DMS114 treated with DMSO at 0.1 percent for 48 hours (cell line): ENCODE results near the gene P3H1.
"Not testable (repeated sequence)": the region's sequence is repeated elsewhere in the genome, so short reads cannot be mapped to it uniquely, and the experiment has no call there.

Experiments used
- DNase-seq: peaks from one replicate; lab custom pipeline; 2025; ENCODE audit not compliant: unreplicated experiment; lab: John Stamatoyannopoulos, UW

The P3H1 gene

GRCh38 chr1:42733415-42734200 lies 33.2 kb downstream of the P3H1 start:
- no peak for DNase-seq

- DNase-seq: no peak
Measured at GRCh38 chr1:42732126-42732680, 34.6 kb downstream of the P3H1 start.

GRCh38 chr1:42731585-42731984 lies 35.2 kb downstream of the P3H1 start:
- no peak for DNase-seq

GRCh38 chr1:42730988-42731387 lies 35.8 kb downstream of the P3H1 start:
- DNase-seq: no peak

- DNase-seq: no peak
Measured at GRCh38 chr1:42730002-42730401, 36.8 kb downstream of the P3H1 start.

- not testable (repeated sequence) for DNase-seq
Measured at GRCh38 chr1:42725820-42726219, 41.0 kb downstream of the P3H1 start.

GRCh38 chr1:42723511-42723910 lies 43.3 kb downstream of the P3H1 start:
- DNase-seq: no peak

- DNase-seq: not testable (repeated sequence)
Measured at GRCh38 chr1:42722403-42722802, 44.4 kb downstream of the P3H1 start.

- DNase-seq: no peak
Measured at GRCh38 chr1:42721926-42722325, 44.9 kb downstream of the P3H1 start.

GRCh38 chr1:42720868-42721267 lies 46.0 kb downstream of the P3H1 start:
- no peak for DNase-seq

- not testable (repeated sequence) for DNase-seq
Measured at GRCh38 chr1:42714441-42714840, 52.4 kb downstream of the P3H1 start.

- DNase-seq: no peak
Measured at GRCh38 chr1:42713293-42713692, 53.5 kb downstream of the P3H1 start.

- DNase-seq: not testable (repeated sequence)
Measured at GRCh38 chr1:42712808-42713207, 54.0 kb downstream of the P3H1 start.

- no peak for DNase-seq
Measured at GRCh38 chr1:42703888-42704464, 62.9 kb downstream of the P3H1 start.

- no peak for DNase-seq
Measured at GRCh38 chr1:42700006-42700405, 66.8 kb downstream of the P3H1 start.

GRCh38 chr1:42698081-42698813 lies 68.6 kb downstream of the P3H1 start:
- no peak for DNase-seq
